DMS79 (cell line): ENCODE data around the gene CLTRN.
"Not testable (repeated sequence)": the region's sequence is repeated elsewhere in the genome, so short reads cannot be mapped to it uniquely, and the experiment has no call there.

ENCODE experiments used
- DNase-seq: peaks from one replicate; lab custom pipeline; 2025; lab: John Stamatoyannopoulos, UW

Gene CLTRN, protein sequence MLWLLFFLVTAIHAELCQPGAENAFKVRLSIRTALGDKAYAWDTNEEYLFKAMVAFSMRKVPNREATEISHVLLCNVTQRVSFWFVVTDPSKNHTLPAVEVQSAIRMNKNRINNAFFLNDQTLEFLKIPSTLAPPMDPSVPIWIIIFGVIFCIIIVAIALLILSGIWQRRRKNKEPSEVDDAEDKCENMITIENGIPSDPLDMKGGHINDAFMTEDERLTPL

DNA sequence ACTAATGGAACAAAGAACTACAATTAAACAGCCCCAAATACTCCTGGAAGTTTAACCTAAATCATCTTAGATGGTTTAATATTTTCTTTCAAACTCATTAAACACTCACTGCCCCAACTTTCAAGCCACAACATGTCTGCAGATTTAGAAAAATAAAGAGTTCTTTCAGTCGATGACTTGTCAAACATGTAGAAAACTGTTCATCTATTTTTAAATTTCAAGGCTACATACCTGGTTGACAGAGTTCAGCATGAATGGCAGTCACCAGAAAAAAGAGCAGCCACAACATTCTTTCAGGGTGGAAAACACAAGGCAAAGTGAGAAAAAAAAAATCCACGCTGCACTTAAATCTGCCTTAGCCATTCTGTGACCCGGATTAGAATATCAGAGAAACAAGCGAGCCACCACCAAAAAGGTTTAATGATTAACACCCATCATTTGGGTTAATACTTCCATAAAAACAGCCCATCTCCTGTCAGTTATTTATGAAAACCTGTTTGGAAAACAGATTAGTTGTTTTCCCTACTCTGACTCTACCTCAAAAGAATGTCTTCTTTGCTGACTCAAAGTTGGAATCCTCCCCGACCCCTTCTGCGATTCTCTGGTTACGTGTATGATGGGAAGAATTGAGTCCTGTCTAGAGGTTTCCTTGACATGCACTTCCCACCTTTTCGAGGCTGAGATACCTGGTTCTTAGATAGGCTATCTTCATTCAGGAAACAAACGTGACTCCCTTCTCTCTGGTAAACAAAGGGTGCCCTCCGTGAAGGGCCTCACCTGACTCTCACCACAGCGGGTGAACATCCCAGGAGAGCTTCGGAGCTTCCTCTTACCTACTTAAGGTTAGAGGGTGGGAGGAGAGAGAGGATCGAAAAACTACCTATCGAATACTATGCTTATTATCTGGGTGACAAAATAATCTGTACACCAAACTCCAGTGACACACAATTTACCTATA is at the start of gene CLTRN:
TSS of gene CLTRN (minus strand) at position 319 of the 958 bp plus-strand sequence. CDS start at position 289, 30 bp downstream.
- DNase-seq, result no peak

DNA sequence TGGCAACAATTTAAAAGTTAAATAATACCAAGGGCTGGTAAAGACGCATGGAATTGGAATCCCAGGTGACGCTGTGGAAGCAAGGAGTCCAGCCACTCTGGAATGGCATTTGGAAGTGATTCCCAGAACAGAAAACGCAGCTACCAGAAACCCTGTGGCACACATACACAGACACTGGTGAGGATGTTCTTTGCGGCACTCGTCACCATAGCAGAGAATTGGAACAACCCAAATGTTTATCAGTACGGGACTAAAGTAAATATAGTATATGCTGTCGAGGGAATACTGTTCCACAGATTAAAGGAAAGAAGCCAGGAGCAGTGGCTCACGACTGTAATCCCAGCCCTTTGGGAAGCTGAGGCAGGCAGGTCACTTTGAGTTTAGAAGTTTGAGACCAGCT is 39.7 kb upstream of the CLTRN start:
- not testable (repeated sequence) for DNase-seq

DNA sequence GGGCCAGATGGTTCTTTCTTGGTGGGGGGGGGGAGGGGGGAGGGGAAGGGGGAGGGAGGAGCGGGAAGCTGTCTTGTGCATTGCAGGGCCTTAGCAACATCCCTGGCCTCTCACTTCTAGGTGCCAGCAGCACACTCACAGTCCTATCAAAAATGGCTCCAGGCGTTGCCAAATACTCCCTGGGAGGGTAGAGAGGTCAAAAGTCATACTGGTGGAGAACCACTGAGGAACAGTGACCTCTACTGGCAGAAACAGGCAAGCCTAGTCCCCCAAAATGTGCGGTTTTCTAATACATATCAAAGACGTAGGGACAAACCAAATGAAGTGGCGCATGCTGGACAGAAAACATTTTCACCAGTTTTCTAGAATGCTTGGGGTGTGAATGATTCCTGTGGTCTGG is 39.2 kb upstream of the CLTRN start:
- DNase-seq, result not testable (repeated sequence)

DNA sequence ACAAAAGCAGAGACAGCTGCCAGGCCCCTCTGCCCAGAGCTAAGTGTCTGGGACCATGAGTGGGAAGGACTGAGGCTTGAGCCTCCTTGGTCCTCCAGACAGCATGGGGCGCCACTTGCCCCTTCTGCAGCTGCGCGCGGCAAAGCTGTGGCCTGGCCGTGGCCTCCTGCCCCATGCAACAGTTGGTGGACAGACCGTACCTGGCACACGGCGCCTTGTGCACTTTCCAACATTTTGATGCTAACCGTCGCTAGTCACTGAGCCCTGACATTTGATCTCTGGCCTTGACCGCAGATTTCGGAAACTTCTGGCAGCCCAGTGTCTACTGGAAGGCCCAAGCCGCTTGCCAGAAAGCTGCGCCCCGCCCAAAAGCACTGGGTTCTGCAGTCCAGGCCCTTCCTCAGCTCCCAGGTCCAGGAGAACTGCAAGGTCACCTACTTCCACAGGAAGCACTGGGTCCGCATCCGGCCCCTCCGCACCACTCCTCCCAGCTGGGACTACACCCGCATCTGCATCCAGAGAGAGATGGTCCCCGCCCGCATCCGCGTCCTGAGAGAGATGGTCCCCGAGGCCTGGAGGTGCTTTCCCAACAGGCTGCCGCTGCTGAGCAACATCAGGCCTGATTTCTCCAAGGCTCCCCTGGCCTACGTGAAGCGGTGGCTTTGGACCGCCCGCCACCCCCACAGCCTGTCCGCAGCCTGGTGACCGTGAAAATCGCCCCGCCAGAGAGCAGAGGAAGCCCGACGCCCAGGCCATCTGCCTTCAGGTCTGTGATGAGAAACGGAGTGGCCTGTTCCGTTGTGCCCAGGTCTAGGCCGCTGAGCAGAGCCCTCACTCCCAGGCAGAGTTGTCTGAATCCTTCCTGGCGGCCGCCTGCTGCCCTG is 38.1 kb upstream of the CLTRN start:
- DNase-seq, result no peak

DNA sequence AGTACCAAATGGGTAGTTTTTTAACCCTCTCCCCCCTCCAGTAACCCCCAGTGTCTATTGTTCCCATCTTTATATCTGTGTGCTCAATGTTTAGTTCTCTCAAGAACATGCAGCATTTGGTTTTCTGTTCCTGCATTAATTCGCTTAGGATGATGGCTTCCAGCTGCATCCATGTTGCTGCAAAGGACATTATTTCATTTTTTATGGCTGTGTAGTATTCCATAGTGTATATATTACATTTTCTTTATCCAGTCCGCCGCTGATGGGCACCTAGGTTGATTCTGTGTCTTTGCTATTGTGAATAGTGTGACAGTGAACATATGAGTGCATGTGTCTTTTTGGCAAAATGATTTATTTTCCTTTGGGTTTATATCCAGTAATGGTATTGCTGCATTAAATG is 31.9 kb upstream of the CLTRN start:
- no peak for DNase-seq

DNA sequence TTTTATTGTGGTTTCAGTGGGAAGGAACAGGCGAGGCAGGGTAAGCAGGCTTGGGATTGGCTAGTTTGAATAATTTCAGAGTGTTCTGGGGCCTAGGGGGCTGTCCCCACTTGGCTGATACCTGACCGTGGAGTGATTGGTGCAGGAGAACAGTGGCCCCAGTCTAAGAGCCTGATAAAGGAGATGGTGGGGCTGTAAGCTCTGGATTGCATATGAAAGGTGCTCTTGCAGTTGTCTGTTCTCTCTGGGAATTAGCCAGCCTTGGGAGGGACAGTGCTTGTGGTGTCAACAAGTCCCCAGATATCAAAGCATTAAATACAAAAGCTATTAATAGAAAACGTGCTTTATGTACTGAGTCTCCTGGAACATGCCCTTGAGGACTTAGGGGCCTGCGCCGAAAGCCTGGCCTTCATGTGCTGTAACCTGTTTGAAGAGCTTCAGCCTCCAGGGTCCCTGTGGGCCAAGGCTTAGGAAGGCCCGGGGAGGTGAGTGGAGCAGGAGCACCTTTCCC is 30.4 kb upstream of the CLTRN start:
- DNase-seq, result no peak

DNA sequence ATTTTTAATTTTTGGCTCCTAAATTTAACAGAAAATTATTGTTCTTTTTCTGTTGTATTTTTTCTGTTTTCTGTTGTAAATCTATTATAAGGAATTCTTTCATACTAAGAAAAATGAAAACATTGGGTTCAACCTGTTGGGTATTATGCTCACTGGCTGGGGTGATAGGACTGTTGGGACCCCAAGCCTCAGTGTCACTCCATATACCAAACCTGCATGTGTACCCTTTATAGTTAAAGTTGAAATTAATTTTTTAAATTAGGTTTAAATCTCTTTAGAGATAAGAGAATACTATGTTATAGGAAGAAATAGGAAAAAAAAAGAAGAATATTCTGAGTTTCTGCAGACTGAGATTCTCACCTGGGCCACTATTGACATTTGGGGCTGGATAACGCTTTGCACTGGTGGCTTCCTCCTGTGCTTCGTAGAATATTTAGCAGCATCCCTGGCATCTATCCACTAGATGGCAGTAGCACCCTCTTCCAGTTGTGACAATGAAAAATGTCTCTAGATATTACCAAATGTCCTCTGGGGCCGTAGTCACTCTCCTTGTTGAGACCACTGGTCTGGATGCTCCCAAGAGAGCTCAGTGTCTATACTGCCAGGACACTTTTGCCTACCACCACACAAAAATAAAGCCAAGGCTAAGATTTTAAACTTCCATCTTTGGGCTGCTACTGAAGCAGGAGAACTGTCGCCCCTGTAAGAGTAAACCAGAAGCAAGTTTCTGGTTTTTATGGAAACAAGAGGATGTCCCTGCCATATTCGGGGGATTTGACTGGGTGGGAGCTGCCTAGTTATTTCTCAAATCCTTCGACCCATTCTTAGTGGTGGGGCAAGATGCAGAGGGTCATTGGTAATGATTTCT is 22.4 kb upstream of the CLTRN start:
- no peak for DNase-seq

DNA sequence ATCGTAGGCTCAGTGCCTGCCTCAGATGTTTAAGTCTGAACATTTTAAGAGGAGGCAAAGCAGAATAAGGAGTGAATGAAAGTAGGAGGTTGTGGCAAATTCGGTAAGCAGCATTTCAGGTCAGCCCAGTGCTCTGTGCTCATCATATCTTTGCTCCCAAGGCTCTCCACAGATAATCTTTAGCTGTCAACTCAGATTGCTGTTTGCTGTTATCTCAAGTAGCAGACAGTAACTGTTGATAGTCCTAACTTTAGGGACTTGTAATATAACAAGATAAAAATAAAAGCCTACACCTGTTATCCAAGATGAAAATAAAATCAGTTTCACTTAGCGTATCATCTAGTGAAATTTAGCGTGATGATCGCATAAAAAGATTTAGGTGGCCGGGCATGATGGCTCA is 18.6 kb upstream of the CLTRN start:
- no peak for DNase-seq

DNA sequence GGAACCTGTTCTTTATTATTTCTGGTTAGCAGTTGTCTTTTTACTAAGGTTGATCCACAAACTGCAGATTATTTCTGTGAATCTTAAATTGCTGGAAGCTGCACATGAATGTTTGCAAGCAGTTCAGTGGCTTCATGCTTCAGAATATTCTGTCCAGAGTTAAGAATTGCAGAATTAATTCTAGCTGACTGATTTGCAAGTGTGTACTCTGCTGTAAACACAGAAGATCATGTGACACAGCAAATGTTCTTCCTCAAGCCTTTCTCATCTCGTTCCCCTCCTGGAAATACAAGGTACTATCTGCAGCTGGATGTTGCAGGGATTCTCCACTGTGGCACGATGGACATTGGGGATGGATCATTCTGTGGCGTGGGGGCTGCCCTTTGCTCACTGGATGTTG is 16.8 kb upstream of the CLTRN start:
- no peak for DNase-seq

DNA sequence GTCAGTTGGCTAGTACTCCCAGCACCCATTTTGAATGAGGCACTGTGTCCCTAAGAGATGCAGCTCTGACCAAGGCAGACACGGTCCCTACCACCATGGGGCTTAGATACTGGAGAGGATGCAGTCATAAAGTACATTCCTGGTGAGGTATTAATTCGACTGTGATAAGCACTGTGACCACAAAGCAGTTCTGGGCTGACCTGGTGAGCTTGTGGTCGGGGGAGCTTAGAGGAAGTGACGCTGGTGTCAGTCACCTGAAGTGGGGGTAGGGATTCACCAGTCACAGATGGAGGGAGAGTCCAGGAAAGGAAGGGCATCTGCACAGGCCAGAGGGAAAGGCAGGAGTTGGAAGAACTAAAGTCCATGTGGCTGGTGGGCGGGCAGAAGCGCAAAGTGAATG is 15.8 kb upstream of the CLTRN start:
- no peak for DNase-seq

DNA sequence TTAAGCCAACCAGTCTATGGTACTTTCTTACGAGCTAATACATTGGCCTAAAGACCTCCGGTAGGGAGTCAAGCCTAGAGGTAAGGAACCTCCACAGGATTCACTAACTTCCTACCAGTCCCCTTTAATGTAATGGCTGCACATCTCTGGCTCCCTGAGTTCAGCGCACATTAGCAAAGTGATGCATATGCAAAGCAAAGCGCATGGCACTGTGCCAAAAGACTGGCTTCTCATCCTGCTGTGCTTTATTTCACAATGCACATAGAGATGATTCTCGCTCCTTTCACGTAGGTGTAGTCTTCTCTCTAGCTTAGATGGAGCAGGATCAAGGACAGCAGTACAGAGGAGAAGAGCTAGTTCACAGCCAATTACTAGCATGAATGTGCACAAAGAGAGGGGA is 14.6 kb upstream of the CLTRN start:
- DNase-seq, result no peak

DNA sequence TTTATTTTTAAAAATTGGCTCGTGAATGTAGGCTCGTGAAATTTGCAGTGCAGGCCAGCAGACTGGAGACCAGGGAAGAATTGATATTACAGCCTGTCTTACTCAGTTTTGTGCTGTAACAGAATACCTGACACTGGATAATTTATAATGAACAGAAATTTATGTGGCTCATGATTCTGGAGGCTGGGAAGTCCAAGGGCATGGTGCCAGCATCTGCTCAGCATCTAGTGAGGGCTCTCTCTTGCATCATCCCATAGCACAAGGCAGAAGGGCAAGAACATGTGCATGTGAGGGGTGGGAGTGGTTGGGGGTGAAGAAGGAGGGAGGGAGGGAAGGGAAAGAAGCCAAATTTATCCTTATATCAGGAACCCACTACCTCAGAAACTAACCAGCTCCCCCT is 13.7 kb upstream of the CLTRN start:
- no peak for DNase-seq

DNA sequence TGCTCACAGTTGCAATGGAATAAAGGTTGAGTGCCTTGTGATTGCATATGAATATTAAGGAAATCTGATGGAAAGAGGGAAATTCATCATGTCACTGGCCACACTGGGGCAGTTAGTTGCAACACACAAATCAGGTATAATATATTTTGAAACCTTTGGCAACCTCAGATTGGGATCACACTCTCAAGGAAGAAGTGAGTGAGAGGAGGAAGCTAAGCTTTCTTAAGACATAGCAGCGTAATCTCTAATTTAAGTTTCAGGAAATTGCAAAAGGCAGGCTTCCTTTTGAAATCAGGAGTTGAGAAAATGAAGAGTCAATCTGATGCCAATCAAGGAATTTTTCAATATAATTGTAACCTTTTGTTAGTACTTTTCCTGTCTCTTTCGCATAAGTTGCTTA is 12.3 kb upstream of the CLTRN start:
- DNase-seq, result no peak

DNA sequence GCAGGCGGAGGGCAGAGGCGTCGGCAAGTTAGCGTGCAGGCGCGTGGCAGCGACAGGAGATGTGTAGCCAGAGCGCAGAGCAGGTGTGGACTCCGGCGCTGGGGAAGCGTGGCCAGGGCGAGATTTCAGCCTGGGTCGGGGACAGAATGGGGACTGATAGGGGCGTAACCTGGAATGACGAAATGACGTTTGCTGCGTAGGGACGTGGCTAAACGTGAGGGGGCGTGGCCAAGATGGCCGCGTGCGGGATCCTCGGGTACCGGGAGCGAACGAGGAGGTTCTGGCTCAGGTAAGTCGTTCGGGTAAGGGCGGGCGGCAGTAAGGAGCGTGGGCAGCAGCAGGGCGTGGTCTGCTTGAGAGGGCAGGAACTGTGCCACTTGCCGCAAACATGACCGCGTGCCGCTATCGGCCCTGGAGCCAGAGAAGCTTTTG is 10.9 kb upstream of the CLTRN start:
- DNase-seq, result peak; percentile 49

DNA sequence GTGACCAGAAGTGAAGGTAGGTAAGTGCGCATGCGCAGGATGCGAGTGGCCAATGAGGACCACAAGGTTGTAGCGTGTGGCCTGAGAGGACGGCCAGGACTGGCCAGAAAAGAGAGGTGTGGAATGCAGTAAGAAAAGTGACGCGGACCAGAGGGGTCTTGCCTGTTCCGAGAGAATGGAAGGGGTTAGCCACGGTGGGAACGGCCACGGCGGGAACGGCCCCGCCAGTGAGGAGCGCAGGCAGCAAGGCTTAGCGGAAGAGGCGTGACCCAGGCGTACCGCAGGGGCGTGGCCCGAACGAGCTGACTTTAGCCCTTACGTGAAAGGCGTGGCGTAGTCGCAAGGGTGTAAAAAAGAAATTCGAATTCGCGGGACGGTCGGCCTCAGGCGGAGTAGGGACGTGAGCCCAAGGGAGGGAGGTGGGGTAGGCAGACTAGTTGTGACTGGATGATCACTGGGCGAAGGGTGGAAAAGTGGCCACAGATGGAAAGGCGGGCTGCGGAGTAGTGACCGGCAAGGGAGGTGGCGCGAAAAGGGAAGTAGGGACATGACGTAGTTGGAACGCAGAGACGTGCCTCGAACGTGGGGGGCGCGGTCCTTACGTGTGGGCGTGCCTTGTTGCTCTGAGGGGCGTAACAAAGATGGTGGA is 10.4 kb upstream of the CLTRN start:
- peak; percentile 65 for DNase-seq

DNA sequence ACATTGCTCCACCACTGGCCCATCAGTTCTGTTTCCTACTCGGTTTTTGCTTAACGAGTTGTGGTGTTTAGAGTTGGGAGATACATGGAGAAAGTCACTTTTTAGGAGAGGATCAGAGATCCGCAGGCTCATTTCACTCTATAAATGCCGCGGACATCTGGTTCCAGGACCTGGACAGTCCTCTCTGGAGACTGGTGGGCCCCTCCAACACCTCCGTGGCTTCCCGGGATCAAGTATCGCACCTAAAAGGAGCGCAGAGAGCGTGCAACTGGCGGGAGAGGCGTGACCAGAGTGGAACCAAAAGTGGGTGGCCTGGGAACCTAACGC is 9.9 kb upstream of the CLTRN start:
- DNase-seq, result no peak

DNA sequence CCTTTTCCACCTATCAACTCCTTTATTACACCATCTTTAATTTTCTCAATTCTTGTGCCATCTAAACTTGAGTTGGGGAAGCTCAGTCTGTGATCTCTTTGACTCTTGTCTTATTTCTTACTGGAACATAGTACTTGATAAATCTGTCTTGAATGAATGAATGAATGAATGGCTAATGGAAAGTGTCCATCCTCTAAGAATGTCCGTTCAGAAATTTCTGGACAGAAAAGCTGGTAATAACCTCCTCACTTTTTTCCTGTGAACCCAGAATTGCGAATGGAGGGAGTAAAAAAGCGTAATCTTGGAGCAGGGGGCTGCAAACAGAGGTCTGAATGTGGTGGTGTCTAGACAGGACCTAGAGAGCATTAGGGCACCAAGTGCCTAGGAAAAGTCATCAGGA is 9.4 kb upstream of the CLTRN start:
- no peak for DNase-seq

DNA sequence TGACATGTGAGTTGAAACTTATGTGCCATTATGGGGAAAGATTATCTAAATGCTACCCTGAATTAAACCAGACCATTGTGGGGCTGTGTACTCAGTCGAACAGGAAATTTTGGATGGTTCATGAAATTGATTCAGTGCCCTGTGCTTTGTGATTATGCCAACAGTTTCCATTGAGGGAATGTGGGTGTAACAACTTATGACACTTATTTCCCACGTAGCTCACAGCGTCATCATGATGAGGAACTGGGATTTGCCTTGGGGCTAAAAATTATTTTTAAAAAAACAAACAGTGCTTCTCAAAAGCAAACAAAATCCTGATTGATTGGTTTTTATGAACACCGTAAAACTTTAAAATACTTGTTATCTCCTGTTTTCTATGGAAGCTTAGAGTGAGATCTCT is 8.3 kb upstream of the CLTRN start:
- DNase-seq, result no peak

DNA sequence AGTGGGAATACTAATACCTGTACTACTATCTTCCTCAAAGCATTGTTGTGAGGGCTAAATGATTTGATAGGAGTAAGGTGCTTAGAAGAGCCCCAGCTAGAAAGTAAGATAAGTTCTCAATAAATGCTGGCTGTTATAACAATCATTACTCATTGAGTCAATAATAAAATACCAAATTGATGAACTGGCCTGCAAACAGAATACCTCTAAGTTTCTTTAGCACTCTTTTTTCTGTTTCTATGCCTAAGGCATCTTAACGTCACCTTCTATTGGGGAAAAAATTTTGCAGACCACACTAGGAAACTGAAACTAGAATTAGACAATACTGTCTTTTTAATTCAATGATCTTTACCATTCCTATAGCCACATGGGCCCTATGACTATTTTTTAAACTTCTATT is 1.2 kb downstream of the CLTRN start:
- DNase-seq, result no peak

DNA sequence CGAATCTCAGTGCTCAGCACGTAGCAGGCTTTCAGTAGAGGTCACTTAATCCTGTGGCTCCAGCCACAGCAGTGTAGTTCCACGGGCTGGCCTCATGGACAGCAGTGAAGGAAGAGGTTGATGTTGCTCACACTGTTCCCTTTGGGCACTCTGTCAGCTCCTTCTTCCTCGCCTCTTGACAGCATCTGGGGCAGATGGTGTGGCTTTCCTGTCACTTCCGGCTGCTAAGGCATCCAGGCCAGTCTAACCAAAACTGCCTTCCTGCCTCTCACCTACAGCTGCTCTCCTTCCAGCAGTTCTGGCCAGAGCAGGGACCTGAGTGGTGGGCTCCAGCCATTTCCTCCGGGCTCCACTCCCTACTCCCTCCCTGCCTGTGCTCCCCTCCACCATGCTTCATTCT is 9.8 kb downstream of the CLTRN start:
- DNase-seq, result not testable (repeated sequence)

DNA sequence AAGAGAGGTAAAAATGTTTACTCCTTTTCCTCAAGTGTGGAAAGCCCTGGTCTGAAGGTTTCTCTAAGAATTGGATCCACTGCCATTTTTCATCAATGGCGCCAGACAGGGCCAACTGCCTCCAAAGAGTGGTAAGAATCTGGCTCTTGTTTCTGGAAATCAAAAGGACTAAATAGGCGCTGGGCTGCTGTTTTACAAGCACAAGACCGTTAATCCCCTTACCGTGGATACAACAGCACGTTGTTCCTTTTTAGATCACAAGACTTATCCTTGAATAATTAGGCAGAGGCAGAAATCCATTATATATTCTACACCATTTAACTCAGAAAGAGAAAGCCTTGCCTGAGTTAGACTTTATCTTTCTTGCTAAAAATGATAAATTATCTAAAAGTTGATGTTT is 10.6 kb downstream of the CLTRN start:
- no peak for DNase-seq
